Measurements from ENCODE around the gene CTNND2. TPM values are rescaled to one million over a fixed set of nuclear protein-coding genes. Genes with fewer than 3 reads are reported as not detected.

The CTNND2 gene
- total and polyA plus RNA-seq, 3 donors from 2014 or later = 9.1 to 17.2 (median 11.3) TPM

- H3K9me3 ChIP-seq = no peaks in the 10 kb centered on the region
- intact Hi-C loops (cut with DNase I; ENCODE audit: low total_unique reads) = no loop called here
- TF ChIP-seq POLR2A (IDR thresholded peaks at IDR 0.05) (no peak), CTCF (IDR thresholded peaks at IDR 0.05) (no peak)
- no peak overlapping the region for H3K27ac ChIP-seq
- WGBS, 2 donors = 73 to 90% methylated on average over 6 of the region's 6 CpGs
- DNase-seq = no peak
- no peaks in the 10 kb centered on the region for H3K4me1 ChIP-seq
- no peaks in the 10 kb centered on the region for H3K27me3 ChIP-seq
- H3K36me3 ChIP-seq (ENCODE audit: low read depth, missing control alignments) = no peaks in the 10 kb centered on the region
- no peak overlapping the region for H3K4me3 ChIP-seq
Measured at GRCh38 chr5:11164531-11165294, 739.5 kb downstream of the CTNND2 start.

GRCh38 chr5:11157132-11157531 lies 747.1 kb downstream of the CTNND2 start:
- TF ChIP-seq CTCF (IDR thresholded peaks at IDR 0.05) = no peak
- TF ChIP-seq POLR2A (IDR thresholded peaks at IDR 0.05) = no peak
- intact Hi-C loops (cut with DNase I; ENCODE audit: low total_unique reads) = no loop called here
- no peak overlapping the region for H3K27ac ChIP-seq
- 93 to 97% methylated on average over 3 of the region's 3 CpGs for WGBS, 2 donors
- no peaks in the 10 kb centered on the region for H3K4me1 ChIP-seq
- no peaks in the 10 kb centered on the region for H3K9me3 ChIP-seq
- H3K27me3 ChIP-seq = no peaks in the 10 kb centered on the region
- H3K36me3 ChIP-seq (ENCODE audit: low read depth, missing control alignments) = no peaks in the 10 kb centered on the region
- no peak for DNase-seq
- H3K4me3 ChIP-seq = no peak overlapping the region

DNA sequence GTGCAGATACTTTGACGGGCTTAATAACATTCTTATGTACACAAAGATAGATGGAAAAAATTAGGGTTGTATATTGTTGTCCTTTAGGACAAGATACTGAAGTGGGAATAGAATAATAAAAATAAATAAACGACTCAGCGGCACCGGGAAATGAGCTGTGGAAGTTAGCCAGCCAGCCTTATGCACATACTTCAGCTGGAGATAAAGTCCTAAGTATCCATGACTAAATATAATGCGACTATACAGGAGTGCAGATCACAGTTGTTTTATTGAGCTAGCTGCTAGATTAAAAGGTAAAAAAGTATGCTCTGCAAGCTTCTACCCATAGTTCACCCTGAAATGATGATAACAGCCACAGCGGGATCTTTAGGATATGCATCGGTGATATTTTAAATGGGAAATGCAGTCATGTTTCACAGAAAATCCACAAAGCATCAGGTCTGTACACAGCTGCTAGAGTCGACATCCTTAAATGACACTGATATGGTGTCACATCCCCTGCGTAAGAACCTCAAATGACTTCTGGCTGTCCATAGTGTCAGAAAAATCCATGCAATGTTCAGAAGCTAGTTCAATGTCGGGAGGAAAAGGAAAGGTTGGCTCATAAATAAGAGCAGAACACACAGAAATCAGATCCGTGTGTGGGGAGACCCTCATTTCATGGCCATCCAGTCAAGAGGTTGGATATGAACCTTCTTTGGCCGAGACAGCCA lies 750.4 kb downstream of the CTNND2 start:
- H3K36me3 ChIP-seq (ENCODE audit: low read depth, missing control alignments) = no peaks in the 10 kb centered on the region
- intact Hi-C loops (cut with DNase I; ENCODE audit: low total_unique reads) = no loop called here
- H3K27ac ChIP-seq = no peak overlapping the region
- H3K4me1 ChIP-seq = peaks cover 3% of the 10 kb centered on the region
- no peak for DNase-seq
- no peak overlapping the region for H3K4me3 ChIP-seq
- TF ChIP-seq POLR2A (IDR thresholded peaks at IDR 0.05) (no peak), CTCF (IDR thresholded peaks at IDR 0.05) (no peak)
- WGBS, 2 donors = 54 to 56% methylated on average over 12 of the region's 12 CpGs
- H3K27me3 ChIP-seq = no peaks in the 10 kb centered on the region
- no peaks in the 10 kb centered on the region for H3K9me3 ChIP-seq

- Histone ChIP-seq H3K36me3 (ENCODE audit: low read depth, missing control alignments) (no peaks in the 10 kb centered on the region), H3K4me3 (no peak overlapping the region), H3K4me1 (peaks cover 3% of the 10 kb centered on the region), H3K27me3 (no peaks in the 10 kb centered on the region), H3K27ac (no peak overlapping the region), H3K9me3 (no peaks in the 10 kb centered on the region)
- intact Hi-C loops (cut with DNase I; ENCODE audit: low total_unique reads) = no loop called here
- DNase-seq = no peak
- TF ChIP-seq POLR2A (IDR thresholded peaks at IDR 0.05) (no peak), CTCF (IDR thresholded peaks at IDR 0.05) (no peak)
- WGBS, 2 donors = 89 to 91% methylated on average over 8 of the region's 8 CpGs
Measured at GRCh38 chr5:11152368-11152767, 751.9 kb downstream of the CTNND2 start.
